Lower lobe of right lung (tissue), 2 donors: ENCODE data around the gene C10orf105. TPM values are rescaled to one million over a fixed set of nuclear protein-coding genes. Genes with fewer than 3 reads are reported as not detected.

Experiments used
- ATAC-seq, 2 donors: fragments of 200-7000 bp; cut with Tn5 transposase; one replicate each; pipeline ENCODE4 v1.9.1; 2020 to 2022; ENCODE audit warnings: mild to moderate bottlenecking in 2 of 2, moderate library complexity in 2 of 2
- DNase-seq: peaks from one replicate; pipeline ENCODE4 v3.0.0-alpha.2; 2020
- H3K27ac ChIP-seq: fragments of 200-600 bp; one replicate; pipeline ENCODE4 v1.8.0; 2022
- H3K27me3 ChIP-seq: fragments of 200-600 bp; one replicate; pipeline ENCODE4 v1.8.0; 2022; ENCODE audit warnings: low read depth
- H3K36me3 ChIP-seq: fragments of 200-600 bp; one replicate; pipeline ENCODE4 v1.8.0; 2022; ENCODE audit warnings: mild to moderate bottlenecking
- H3K4me1 ChIP-seq: fragments of 200-600 bp; one replicate; pipeline ENCODE4 v1.8.0; 2022
- H3K4me3 ChIP-seq: fragments of 200-600 bp; one replicate; pipeline ENCODE4 v1.8.0; 2022; ENCODE audit warnings: mild to moderate bottlenecking
- H3K9me3 ChIP-seq: fragments of 200-600 bp; one replicate; pipeline ENCODE4 v1.8.0; 2022
- intact Hi-C: fragments of 100-400 bp; cut with DNase I; formaldehyde crosslinking; loops from one replicate; pipeline ENCODE4 v1.11.0; 2022
- total RNA-seq: library from RNA; stranded (reverse); fragmentation: NEBNext Ultra II Directional; extraction: Animal tissue kit (Norgen Biotek cat#: 25700); gene quantifications from one replicate; pipeline ENCODE4 v1.2.1, GENCODE V29; 2021
- TF ChIP-seq, protein P1 (sequence below): fragments of 200-600 bp; IDR thresholded peaks from one replicate; pipeline ENCODE4 v1.8.0; 2022; ENCODE audit warnings: antibody characterized with exemption, mild to moderate bottlenecking
- donor health status: DM: no; HTN: yes; CAD: no; lungs with severe emphysema.

C10orf105 gene
- total RNA-seq, 1 donor from 2014 or later, result 0.32 TPM

DNA sequence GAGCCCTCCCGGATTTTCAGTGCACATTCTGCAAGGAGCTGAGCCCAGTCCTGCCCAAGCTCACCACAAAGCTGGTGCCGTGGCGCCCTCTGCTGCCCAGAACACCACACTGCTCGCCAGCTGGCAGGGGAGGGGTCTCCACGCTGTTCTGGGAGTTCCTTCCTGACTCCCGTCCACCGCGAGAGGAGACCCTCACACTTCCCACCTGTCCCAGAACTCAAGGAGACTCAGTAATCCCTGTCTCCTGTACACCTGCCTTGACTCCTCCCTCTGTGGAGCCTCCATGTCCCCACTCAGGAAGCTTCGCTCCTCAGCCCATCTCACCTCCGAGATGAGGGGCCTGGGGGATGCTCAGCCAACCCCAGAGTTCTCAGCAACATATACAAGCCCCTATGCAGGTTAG lies 11.3 kb downstream of the C10orf105 start:
- DNase-seq (peak; percentile 77), ATAC-seq (peak; percentile 59 to 61)
- Histone ChIP-seq H3K27me3 (no peaks in the 10 kb centered on the region), H3K36me3 (no peaks in the 10 kb centered on the region), H3K27ac (no peak overlapping the region), H3K4me1 (peaks cover 23% of the 10 kb centered on the region), H3K4me3 (no peak overlapping the region), H3K9me3 (no peaks in the 10 kb centered on the region)
- intact Hi-C loops, result no loop called here
- TF ChIP-seq, protein P1, sequence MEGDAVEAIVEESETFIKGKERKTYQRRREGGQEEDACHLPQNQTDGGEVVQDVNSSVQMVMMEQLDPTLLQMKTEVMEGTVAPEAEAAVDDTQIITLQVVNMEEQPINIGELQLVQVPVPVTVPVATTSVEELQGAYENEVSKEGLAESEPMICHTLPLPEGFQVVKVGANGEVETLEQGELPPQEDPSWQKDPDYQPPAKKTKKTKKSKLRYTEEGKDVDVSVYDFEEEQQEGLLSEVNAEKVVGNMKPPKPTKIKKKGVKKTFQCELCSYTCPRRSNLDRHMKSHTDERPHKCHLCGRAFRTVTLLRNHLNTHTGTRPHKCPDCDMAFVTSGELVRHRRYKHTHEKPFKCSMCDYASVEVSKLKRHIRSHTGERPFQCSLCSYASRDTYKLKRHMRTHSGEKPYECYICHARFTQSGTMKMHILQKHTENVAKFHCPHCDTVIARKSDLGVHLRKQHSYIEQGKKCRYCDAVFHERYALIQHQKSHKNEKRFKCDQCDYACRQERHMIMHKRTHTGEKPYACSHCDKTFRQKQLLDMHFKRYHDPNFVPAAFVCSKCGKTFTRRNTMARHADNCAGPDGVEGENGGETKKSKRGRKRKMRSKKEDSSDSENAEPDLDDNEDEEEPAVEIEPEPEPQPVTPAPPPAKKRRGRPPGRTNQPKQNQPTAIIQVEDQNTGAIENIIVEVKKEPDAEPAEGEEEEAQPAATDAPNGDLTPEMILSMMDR, result peak; percentile 88

DNA sequence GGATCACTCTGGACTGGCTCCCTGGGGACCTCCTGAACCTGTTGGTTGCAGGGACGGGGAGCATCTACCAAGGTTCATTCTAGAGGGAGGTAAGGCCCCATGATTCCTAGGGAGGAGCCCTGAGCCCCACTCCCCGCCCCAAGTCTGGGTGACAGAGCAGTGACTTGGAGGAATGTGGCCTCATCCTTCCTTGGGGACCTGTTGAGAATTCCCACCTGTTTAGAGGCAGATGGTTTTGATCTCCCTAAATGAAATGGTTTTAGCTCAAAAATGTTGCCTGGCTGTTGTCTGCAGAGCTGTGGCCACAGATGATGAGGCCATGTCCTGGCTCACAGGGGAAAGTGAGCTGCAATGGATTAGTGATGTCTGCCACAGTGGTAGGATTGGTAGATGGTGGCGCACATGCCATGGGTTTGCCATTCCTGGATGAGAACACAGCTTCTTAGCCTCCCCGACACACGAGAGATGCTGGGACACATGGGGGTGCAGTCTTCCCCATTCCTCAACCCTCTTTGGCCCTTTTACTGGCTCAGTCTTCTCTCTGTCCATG lies 12.3 kb downstream of the C10orf105 start:
- intact Hi-C loops, result no loop called here
- H3K4me1 ChIP-seq, result peaks cover 13% of the 10 kb centered on the region
- H3K27ac ChIP-seq, result no peak overlapping the region
- TF ChIP-seq, protein P1, result no peak
- H3K4me3 ChIP-seq, result no peak overlapping the region
- ATAC-seq (no peak), DNase-seq (no peak)
- H3K36me3 ChIP-seq, result no peaks in the 10 kb centered on the region
- H3K9me3 ChIP-seq, result no peaks in the 10 kb centered on the region
- no peaks in the 10 kb centered on the region for H3K27me3 ChIP-seq

DNA sequence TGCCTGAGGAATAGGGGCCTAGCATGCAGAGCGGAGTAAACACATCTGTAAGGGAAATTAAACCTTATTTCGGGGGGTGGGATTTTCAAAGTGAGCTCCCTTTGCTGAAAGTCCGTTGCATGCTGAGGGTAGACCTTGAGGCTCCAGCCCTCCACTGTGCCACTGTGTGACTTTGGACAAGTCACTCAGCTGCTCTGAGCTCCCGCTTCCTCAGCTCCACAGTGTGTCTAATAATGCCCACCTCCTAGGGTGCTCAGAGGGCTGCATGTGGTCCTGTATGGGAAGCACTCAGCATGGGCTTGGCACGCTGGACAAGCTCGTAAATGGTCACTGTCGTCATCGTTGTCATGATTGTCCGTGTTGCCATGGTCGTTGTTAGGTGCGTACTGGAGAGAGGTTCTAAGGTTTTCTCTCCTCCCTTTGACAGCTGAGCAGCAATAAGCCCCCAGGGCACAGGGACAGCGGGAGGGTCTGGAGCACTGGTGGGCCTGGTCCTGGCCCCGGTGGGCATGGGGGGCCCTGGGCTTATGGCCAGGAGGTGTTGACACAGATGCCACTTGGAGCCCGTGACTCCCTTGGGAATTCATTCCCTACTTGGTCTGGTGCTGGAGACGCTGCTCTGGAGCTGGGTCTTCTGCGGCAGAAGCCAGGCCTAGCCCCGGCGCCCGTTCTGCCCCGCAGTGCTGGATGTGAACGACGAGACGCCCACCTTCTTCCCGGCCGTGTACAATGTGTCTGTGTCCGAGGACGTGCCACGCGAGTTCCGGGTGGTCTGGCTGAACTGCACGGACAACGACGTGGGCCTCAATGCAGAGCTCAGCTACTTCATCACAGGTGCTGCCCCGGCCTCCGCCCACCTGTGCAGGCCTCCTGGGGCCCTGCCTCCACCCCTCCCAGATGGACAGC lies 13.1 kb downstream of the C10orf105 start:
- ATAC-seq, result no peak
- no peak for DNase-seq
- intact Hi-C loops, result no loop called here

DNA sequence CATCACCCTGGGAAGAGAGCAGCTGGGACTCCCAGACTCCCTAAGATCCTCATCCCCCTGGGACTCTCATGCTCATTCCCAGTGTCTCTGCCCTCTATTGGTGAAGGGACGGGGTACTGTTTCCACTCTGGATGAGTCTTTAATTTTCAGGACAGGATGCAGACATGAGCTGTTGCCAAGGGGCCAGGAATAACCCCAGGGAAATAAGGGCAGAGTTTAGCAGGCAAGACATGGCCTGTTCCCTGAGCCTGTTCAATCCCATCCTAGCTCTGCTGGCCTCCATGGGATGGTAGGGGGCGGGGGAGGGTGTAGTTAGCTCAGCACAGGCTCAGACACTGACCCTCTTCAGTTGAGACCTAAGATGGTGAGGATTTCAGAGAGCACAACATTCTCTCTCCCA lies 14.0 kb downstream of the C10orf105 start:
- Histone ChIP-seq H3K4me1 (peaks cover 12% of the 10 kb centered on the region), H3K4me3 (no peak overlapping the region), H3K27ac (no peak overlapping the region), H3K9me3 (no peaks in the 10 kb centered on the region), H3K36me3 (no peaks in the 10 kb centered on the region), H3K27me3 (no peaks in the 10 kb centered on the region)
- no peak for DNase-seq
- TF ChIP-seq, protein P1, result no peak
- intact Hi-C loops, result no loop called here
- ATAC-seq, result no peak

More for the DNA sequence above, 13.1 kb downstream of the C10orf105 start:
- H3K9me3 ChIP-seq, result no peaks in the 10 kb centered on the region
- H3K4me1 ChIP-seq, result peaks cover 12% of the 10 kb centered on the region
- H3K36me3 ChIP-seq, result no peaks in the 10 kb centered on the region
- no peak overlapping the region for H3K27ac ChIP-seq
- no peak overlapping the region for H3K4me3 ChIP-seq
- TF ChIP-seq, protein P1, result no peak
- no peaks in the 10 kb centered on the region for H3K27me3 ChIP-seq

DNA sequence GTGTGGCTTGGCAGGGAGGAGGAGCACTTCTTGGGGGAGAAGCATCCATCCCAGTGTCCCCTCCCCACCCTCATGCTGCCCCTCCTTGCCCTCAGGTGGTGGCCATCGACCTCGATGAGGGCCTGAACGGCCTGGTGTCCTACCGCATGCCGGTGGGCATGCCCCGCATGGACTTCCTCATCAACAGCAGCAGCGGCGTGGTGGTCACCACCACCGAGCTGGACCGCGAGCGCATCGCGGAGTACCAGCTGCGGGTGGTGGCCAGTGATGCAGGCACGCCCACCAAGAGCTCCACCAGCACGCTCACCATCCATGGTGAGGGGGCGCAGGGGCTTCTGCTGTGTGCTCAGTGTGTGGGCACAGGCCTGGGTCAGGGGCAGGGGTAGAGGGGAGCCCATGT lies 14.8 kb downstream of the C10orf105 start:
- Histone ChIP-seq H3K9me3 (no peaks in the 10 kb centered on the region), H3K4me3 (no peak overlapping the region), H3K36me3 (no peaks in the 10 kb centered on the region), H3K27me3 (no peaks in the 10 kb centered on the region), H3K27ac (no peak overlapping the region), H3K4me1 (peaks cover 12% of the 10 kb centered on the region)
- TF ChIP-seq, protein P1, result no peak
- intact Hi-C loops, result no loop called here
- ATAC-seq (no peak), DNase-seq (no peak)
